ENCODE results near the gene EEF1AKMT1.
A peak's percentile ranks its signal among the peaks of the same experiment; 100 is the strongest.

The EEF1AKMT1 gene

GRCh38 chr13:20773194-20774080 is at the start of gene EEF1AKMT1:
Gene EEF1AKMT1, minus strand, starts transcription at chr13:20773961. Its CDS starts 16,363 bp downstream, at chr13:20757598.
- peak; percentile 86 to 90 for DNase-seq (ENCODE audit: low read depth in 2 of 2)

GRCh38 chr13:20823071-20823470 is 49.3 kb upstream of the EEF1AKMT1 start:
- no peak for DNase-seq (ENCODE audit: low read depth in 2 of 2)

- DNase-seq (ENCODE audit: low read depth in 2 of 2): no peak
Observed at GRCh38 chr13:20822406-20822805, 48.6 kb upstream of the EEF1AKMT1 start.

GRCh38 chr13:20819715-20820114 is 46.0 kb upstream of the EEF1AKMT1 start:
- no peak for DNase-seq (ENCODE audit: low read depth in 2 of 2)

- DNase-seq (ENCODE audit: low read depth in 2 of 2): no peak
Observed at GRCh38 chr13:20815464-20815863, 41.7 kb upstream of the EEF1AKMT1 start.

- no peak for DNase-seq (ENCODE audit: low read depth in 2 of 2)
Observed at GRCh38 chr13:20814224-20814910, 40.6 kb upstream of the EEF1AKMT1 start.

- DNase-seq (ENCODE audit: low read depth in 2 of 2): no peak
Observed at GRCh38 chr13:20812890-20813289, 39.1 kb upstream of the EEF1AKMT1 start.

GRCh38 chr13:20810808-20811207 is 37.0 kb upstream of the EEF1AKMT1 start:
- DNase-seq (ENCODE audit: low read depth in 2 of 2): no peak

GRCh38 chr13:20808874-20809273 is 35.1 kb upstream of the EEF1AKMT1 start:
- DNase-seq (ENCODE audit: low read depth in 2 of 2): no peak

- no peak for DNase-seq (ENCODE audit: low read depth in 2 of 2)
Observed at GRCh38 chr13:20803180-20803965, 29.6 kb upstream of the EEF1AKMT1 start.

- DNase-seq (ENCODE audit: low read depth in 2 of 2): no peak
Observed at GRCh38 chr13:20801707-20802106, 27.9 kb upstream of the EEF1AKMT1 start.

GRCh38 chr13:20799726-20800416 is 26.1 kb upstream of the EEF1AKMT1 start:
- no peak for DNase-seq (ENCODE audit: low read depth in 2 of 2)

GRCh38 chr13:20798027-20798426 is 24.3 kb upstream of the EEF1AKMT1 start:
- DNase-seq (ENCODE audit: low read depth in 2 of 2): no peak

- no peak for DNase-seq (ENCODE audit: low read depth in 2 of 2)
Observed at GRCh38 chr13:20796791-20797508, 23.2 kb upstream of the EEF1AKMT1 start.

- no peak for DNase-seq (ENCODE audit: low read depth in 2 of 2)
Observed at GRCh38 chr13:20789665-20790064, 15.9 kb upstream of the EEF1AKMT1 start.

- no peak for DNase-seq (ENCODE audit: low read depth in 2 of 2)
Observed at GRCh38 chr13:20788312-20788711, 14.6 kb upstream of the EEF1AKMT1 start.

GRCh38 chr13:20787180-20787579 is 13.4 kb upstream of the EEF1AKMT1 start:
- no peak for DNase-seq (ENCODE audit: low read depth in 2 of 2)

GRCh38 chr13:20782116-20782708 is 8.5 kb upstream of the EEF1AKMT1 start:
- DNase-seq (ENCODE audit: low read depth in 2 of 2): no peak

GRCh38 chr13:20780317-20780716 is 6.6 kb upstream of the EEF1AKMT1 start:
- DNase-seq (ENCODE audit: low read depth in 2 of 2): no peak

GRCh38 chr13:20779405-20779804 is 5.6 kb upstream of the EEF1AKMT1 start:
- DNase-seq (ENCODE audit: low read depth in 2 of 2): no peak

Data from stimulated activated CD8-positive, alpha-beta memory T cell treated with anti-CD3 and anti-CD28 coated beads, Interleukin-2, amount 100 ng/mL, for 1 hour (primary cell).